H9 (cell line): Measurements from ENCODE around the gene OPTC. TPM values are rescaled to one million over a fixed set of nuclear protein-coding genes. Genes with fewer than 3 reads are reported as not detected.

Experiments used
- DNase-seq: peaks from one replicate; pipeline ENCODE4 v3.0.0-alpha.2; 2017
- H2AFZ ChIP-seq: one replicate; pipeline ENCODE4 v1.6.1; 2013; ENCODE audit warnings: mild to moderate bottlenecking, low read length, control low read depth, moderate library complexity
- H2AK5ac ChIP-seq: 2 replicates; pipeline ENCODE4 v1.6.1; 2013; ENCODE audit warnings: low read length, control low read depth, mixed read lengths; ENCODE audit not compliant: insufficient read length
- H2BK120ac ChIP-seq: one replicate; pipeline ENCODE4 v1.6.1; 2013; ENCODE audit warnings: low read depth, mild to moderate bottlenecking, low read length, control low read depth, inconsistent platforms; ENCODE audit not compliant: poor library complexity, severe bottlenecking
- H2BK12ac ChIP-seq: 2 replicates; pipeline ENCODE4 v1.6.1; 2013; ENCODE audit warnings: low read length, control low read depth, mixed read lengths, low read depth; ENCODE audit not compliant: insufficient read length
- H2BK15ac ChIP-seq: 2 replicates; pipeline ENCODE4 v1.6.1; 2013; ENCODE audit warnings: low read depth, low read length, control low read depth
- H2BK20ac ChIP-seq: one replicate; pipeline ENCODE4 v1.6.1; 2013; ENCODE audit warnings: low read depth, mild to moderate bottlenecking, low read length, control low read depth, inconsistent platforms; ENCODE audit not compliant: poor library complexity, severe bottlenecking
- H2BK5ac ChIP-seq: 2 replicates; pipeline ENCODE4 v1.6.1; 2013; ENCODE audit warnings: low read length, control low read depth, mixed read lengths; ENCODE audit not compliant: insufficient read length
- H3K14ac ChIP-seq: 2 replicates; pipeline ENCODE4 v1.6.1; 2013; ENCODE audit warnings: low read length, control low read depth; ENCODE audit not compliant: insufficient read depth
- H3K18ac ChIP-seq: 2 replicates; pipeline ENCODE4 v1.6.1; 2013; ENCODE audit warnings: low read depth, mild to moderate bottlenecking, mixed read lengths, low read length, control low read depth; ENCODE audit not compliant: insufficient read length
- H3K23ac ChIP-seq: 2 replicates; pipeline ENCODE4 v1.6.1; 2013; ENCODE audit warnings: low read length, control low read depth, mixed read lengths, low read depth; ENCODE audit not compliant: insufficient read length
- H3K23me2 ChIP-seq: 2 replicates; pipeline ENCODE4 v1.6.1; 2013; ENCODE audit warnings: low read depth, mild to moderate bottlenecking, mixed read lengths, low read length, control low read depth; ENCODE audit not compliant: insufficient read length, poor library complexity, severe bottlenecking
- H3K27ac ChIP-seq: 2 replicates; pipeline ENCODE4 v1.5.1; 2013; ENCODE audit warnings: low read length, control low read depth, mixed read lengths, low read depth; ENCODE audit not compliant: insufficient read length
- H3K27me3 ChIP-seq: 2 replicates; pipeline ENCODE4 v1.6.1; 2013; ENCODE audit warnings: low read length, control low read depth, inconsistent platforms; ENCODE audit not compliant: insufficient read depth
- H3K4ac ChIP-seq: 2 replicates; pipeline ENCODE4 v1.6.1; 2013; ENCODE audit warnings: low read depth, mild to moderate bottlenecking, control low read depth, inconsistent platforms, low read length, moderate library complexity
- H3K4me1 ChIP-seq: 2 replicates; pipeline ENCODE4 v1.6.1; 2013; ENCODE audit warnings: low read length, control low read depth, inconsistent platforms; ENCODE audit not compliant: insufficient read depth
- H3K4me2 ChIP-seq: 2 replicates; pipeline ENCODE4 v1.6.1; 2013; ENCODE audit warnings: low read length, control low read depth, mixed read lengths; ENCODE audit not compliant: insufficient read length, insufficient read depth
- H3K56ac ChIP-seq: 2 replicates; pipeline ENCODE4 v1.6.1; 2013; ENCODE audit warnings: low read depth, mild to moderate bottlenecking, mixed read lengths, low read length, control low read depth; ENCODE audit not compliant: insufficient read length
- H3K79me1 ChIP-seq: 2 replicates; pipeline ENCODE4 v1.6.1; 2013; ENCODE audit warnings: low read depth, mild to moderate bottlenecking, moderate library complexity, low read length, control low read depth, inconsistent platforms; ENCODE audit not compliant: insufficient read depth, poor library complexity, severe bottlenecking
- H3K79me2 ChIP-seq: 2 replicates; pipeline ENCODE4 v1.6.1; 2013; ENCODE audit warnings: low read length, control low read depth, inconsistent platforms; ENCODE audit not compliant: insufficient read depth
- H3K9ac ChIP-seq: 2 replicates; pipeline ENCODE4 v1.6.1; 2013; ENCODE audit warnings: low read length, control low read depth, mixed read lengths; ENCODE audit not compliant: insufficient read length; ENCODE audit errors: extremely low read depth
- H3K9me3 ChIP-seq: one replicate; pipeline ENCODE4 v1.6.1; 2013; ENCODE audit warnings: low read depth, low read length, inconsistent platforms; ENCODE audit not compliant: control insufficient read depth
- H3T11ph ChIP-seq: one replicate; pipeline ENCODE4 v1.6.1; 2013; ENCODE audit warnings: mild to moderate bottlenecking, low read length, control low read depth, inconsistent platforms
- H4K20me1 ChIP-seq: one replicate; pipeline ENCODE4 v1.6.1; 2013; ENCODE audit not compliant: control insufficient read depth, insufficient read length, insufficient read depth
- H4K5ac ChIP-seq: 2 replicates; pipeline ENCODE4 v1.6.1; 2013; ENCODE audit warnings: low read depth, mild to moderate bottlenecking, mixed read lengths, low read length, control low read depth; ENCODE audit not compliant: insufficient read length
- H4K8ac ChIP-seq: replicated peaks from 2 replicates; pipeline ENCODE4 v1.6.1; 2013; ENCODE audit warnings: low read length, control low read depth, mixed read lengths, low read depth; ENCODE audit not compliant: insufficient read length
- H4K91ac ChIP-seq: 2 replicates; pipeline ENCODE4 v1.6.1; 2013; ENCODE audit warnings: low read depth, mild to moderate bottlenecking, moderate library complexity, mixed read lengths, low read length, control low read depth; ENCODE audit not compliant: insufficient read length
- H3K27ac Mint-ChIP-seq, 3 experiments: 2 replicates in 2 of 3; 3 replicates in 1 of 3; pipeline ENCODE4 v1.8.0; 2020 to 2021; ENCODE audit warnings: mixed read lengths in 3 of 3, mild to moderate bottlenecking in 1 of 3, moderate library complexity in 1 of 3
- H3K27me3 Mint-ChIP-seq: 2 replicates; pipeline ENCODE4 v1.8.0; 2021; ENCODE audit warnings: low read depth, mild to moderate bottlenecking, moderate library complexity, mixed read lengths
- H3K36me3 Mint-ChIP-seq, 3 experiments: 2 replicates in 2 of 3; 3 replicates in 1 of 3; pipeline ENCODE4 v1.8.0; 2020 to 2021; ENCODE audit warnings: low read depth in 3 of 3, mixed read lengths in 3 of 3; ENCODE audit not compliant: insufficient read depth in 1 of 3
- H3K4me1 Mint-ChIP-seq, 2 experiments: 2 replicates each; pipeline ENCODE4 v1.8.0; 2020; ENCODE audit warnings: mixed read lengths in 2 of 2
- H3K4me3 Mint-ChIP-seq, 2 experiments: 2 replicates in 1 of 2; 3 replicates in 1 of 2; pipeline ENCODE4 v1.8.0; 2020 to 2021; ENCODE audit warnings: mild to moderate bottlenecking in 2 of 2, mixed read lengths in 2 of 2, moderate library complexity in 1 of 2
- H3K9me3 Mint-ChIP-seq, 2 experiments: 2 replicates in 1 of 2; 3 replicates in 1 of 2; pipeline ENCODE4 v1.8.0; 2020; ENCODE audit warnings: mild to moderate bottlenecking in 2 of 2, mixed read lengths in 2 of 2, moderate library complexity in 1 of 2
- CTCF ChIP-seq: fragments of 200-600 bp; sonication (generic); conservative IDR thresholded peaks from 3 replicates; pipeline ENCODE4 v1.8.0; 2021; ENCODE audit warnings: antibody characterized with exemption, mild to moderate bottlenecking
- WGBS: extraction: QIAGEN DNeasy Blood & Tissue Kit; methylation state at CpG from one replicate; pipeline ENCODE4 v1.1.7; 2013; ENCODE audit warnings: missing lambda C conversion rate, low lambda C conversion rate, mixed read lengths; ENCODE audit not compliant: insufficient read length; ENCODE audit errors: extremely low coverage; 5-methylcytosine and 5-hydroxymethylcytosine counted together
- total RNA-seq: library from RNA; stranded (reverse); gene quantifications from 2 replicates; pipeline ENCODE4 v1.2.1, GENCODE V29; 2021

OPTC gene
- total RNA-seq, 1 experiment from 2014 or later, result 1.1 TPM

- Histone ChIP-seq H4K5ac (no peak overlapping the region), H3K27ac (no peak overlapping the region), H2AK5ac (no peak overlapping the region), H2BK20ac (no peak overlapping the region), H3T11ph (no peak overlapping the region), H4K20me1 (no peaks in the 10 kb centered on the region), H2BK120ac (no peak overlapping the region), H3K79me2 (no peaks in the 10 kb centered on the region), H3K79me1 (no peaks in the 10 kb centered on the region), H3K4me1 (peaks cover 2% of the 10 kb centered on the region), H3K4ac (no peak overlapping the region), H3K9me3 (no peaks in the 10 kb centered on the region), H3K23ac (no peak overlapping the region), H3K4me2 (no peak overlapping the region), H2BK12ac (no peak overlapping the region), H4K8ac (no peak overlapping the region), H3K23me2 (no peaks in the 10 kb centered on the region), H2BK5ac (no peak overlapping the region), H3K14ac (no peak overlapping the region), H3K56ac (no peak overlapping the region), H3K27me3 (no peaks in the 10 kb centered on the region), H2BK15ac (no peak overlapping the region), H3K9ac (no peak overlapping the region), H4K91ac (no peak overlapping the region), H3K18ac (no peak overlapping the region), H2AFZ (no peak overlapping the region)
- WGBS, result no CpG with 5 or more reads among the region's 2 CpGs
- no peaks in the 10 kb centered on the region for H3K36me3 Mint-ChIP-seq
- no peak overlapping the region for H3K4me3 Mint-ChIP-seq
- H3K9me3 Mint-ChIP-seq, result no peaks in the 10 kb centered on the region
- DNase-seq, result no peak
- TF ChIP-seq CTCF, result no peak
- no peaks in the 10 kb centered on the region for H3K27me3 Mint-ChIP-seq
- peaks cover 9 to 13% of the 10 kb centered on the region in 2 experiments for H3K4me1 Mint-ChIP-seq
- no peak overlapping the region for H3K27ac Mint-ChIP-seq
These were observed 42.6 kb downstream of the OPTC start for GRCh38 chr1:203536575-203536974.
